K562 (cell line): Measurements from ENCODE around the gene ZNF668. TPM values are rescaled to one million over a fixed set of nuclear protein-coding genes. Genes with fewer than 3 reads are reported as not detected.

ENCODE experiments used
- C11orf30 ChIP-seq: fragments of 450-650 bp; IDR thresholded peaks from 2 replicates; pipeline ENCODE4 v1.6.1; 2016; ENCODE audit warnings: low read depth, mild to moderate bottlenecking
- CBX1 ChIP-seq: sonication (generic); IDR thresholded peaks from 2 replicates; pipeline ENCODE4 v1.6.1; 2016; ENCODE audit warnings: antibody characterized with exemption, low read depth, mild to moderate bottlenecking
- EGR1 ChIP-seq: fragments of 450-650 bp; conservative IDR thresholded peaks from 2 replicates; pipeline ENCODE4 v1.6.1; 2017; ENCODE audit warnings: mild to moderate bottlenecking
- EP400 ChIP-seq: fragments of 450-650 bp; IDR thresholded peaks from 2 replicates; pipeline ENCODE4 v1.6.1; 2017; ENCODE audit warnings: antibody characterized with exemption, mild to moderate bottlenecking, moderate library complexity
- FOSL1 ChIP-seq: fragments of 200-800 bp; sonication (Bioruptor generic); conservative IDR thresholded peaks from 2 replicates; pipeline ENCODE4 v1.6.1; 2016; ENCODE audit warnings: missing genetic modification characterization, missing compliant biosample characterization
- HDAC1 ChIP-seq, 2 experiments: fragments of 450-650 bp; IDR thresholded peaks; 2 replicates each; pipeline ENCODE4 v1.6.1; 2016 to 2017; ENCODE audit warnings: inconsistent platforms in 1 of 2, mild to moderate bottlenecking in 1 of 2, moderate library complexity in 1 of 2
- KAT8 ChIP-seq: fragments of 450-650 bp; IDR thresholded peaks from 2 replicates; pipeline ENCODE4 v1.6.1; 2016; ENCODE audit warnings: low read depth, mild to moderate bottlenecking
- MAZ ChIP-seq, 2 experiments: fragments of 450-650 bp in 1 of 2; sonication (generic) in 1 of 2; formaldehyde crosslinking; IDR thresholded peaks in 1 of 2; conservative IDR thresholded peaks in 1 of 2; 2 replicates each; pipeline versions ENCODE4 v1.4.0 to v1.5.0; 2020; ENCODE audit warnings: mild to moderate bottlenecking in 1 of 2, missing genetic modification reagents in 1 of 2
- MBD2 ChIP-seq: sonication (generic); IDR thresholded peaks from 2 replicates; pipeline ENCODE4 v1.6.1; 2016; ENCODE audit warnings: low read depth, borderline replicate concordance
- MEIS2 ChIP-seq: fragments of 450-650 bp; IDR thresholded peaks from 2 replicates; pipeline ENCODE4 v1.6.1; 2014; ENCODE audit warnings: mild to moderate bottlenecking; ENCODE audit not compliant: partially characterized antibody
- MTA1 ChIP-seq: fragments of 450-650 bp; IDR thresholded peaks from 2 replicates; pipeline ENCODE4 v1.6.1; 2017; ENCODE audit warnings: borderline replicate concordance
- NFE2 ChIP-seq: IDR thresholded peaks from 2 replicates; pipeline ENCODE4 v1.6.1; 2014; ENCODE audit warnings: antibody characterized with exemption, low read depth
- NFRKB ChIP-seq: fragments of 450-650 bp; IDR thresholded peaks from 2 replicates; pipeline ENCODE4 v1.6.1; 2016; ENCODE audit warnings: low read depth
- PTBP1 ChIP-seq: fragments of 200-400 bp; formaldehyde crosslinking; IDR thresholded peaks from 2 replicates; pipeline ENCODE4 v1.6.1; 2017; ENCODE audit warnings: low read depth, low read length
- RBBP5 ChIP-seq: fragments of 200-600 bp; sonication (generic); IDR thresholded peaks from 2 replicates; pipeline ENCODE4 v1.6.1; 2012; ENCODE audit warnings: borderline replicate concordance, mild to moderate bottlenecking, low read length, control low read depth, inconsistent platforms; ENCODE audit not compliant: insufficient read depth, poor library complexity, severe bottlenecking
- SIN3A ChIP-seq, 2 experiments: fragments of 150-350 bp in 1 of 2; IDR thresholded peaks; 2 replicates each; pipeline ENCODE4 v1.6.1; 2011 to 2016; ENCODE audit warnings: borderline replicate concordance in 2 of 2, low read depth in 2 of 2, low read length in 2 of 2, mild to moderate bottlenecking in 2 of 2, moderate library complexity in 2 of 2; ENCODE audit not compliant: control insufficient read depth in 1 of 2
- SMAD4 ChIP-seq: fragments of 250-450 bp; sonication (Bioruptor Pico); conservative IDR thresholded peaks from 2 replicates; pipeline ENCODE4 v1.8.0; 2021; ENCODE audit warnings: inconsistent platforms, mild to moderate bottlenecking, moderate library complexity
- SNIP1 ChIP-seq: fragments of 450-650 bp; IDR thresholded peaks from 2 replicates; pipeline ENCODE4 v1.7.1; 2017; ENCODE audit warnings: low read depth, mild to moderate bottlenecking
- STAT5B ChIP-seq: fragments of 250-450 bp; sonication (Bioruptor Pico); IDR thresholded peaks from 2 replicates; pipeline ENCODE4 v1.8.0; 2021; ENCODE audit warnings: mild to moderate bottlenecking, inconsistent platforms
- SUPT5H ChIP-seq: fragments of 450-650 bp; IDR thresholded peaks from 2 replicates; pipeline ENCODE4 v1.6.1; 2016
- TFAP4 ChIP-seq: sonication (generic); formaldehyde crosslinking; IDR thresholded peaks from 2 replicates; pipeline ENCODE4 v1.8.0; 2022; ENCODE audit warnings: missing genetic modification reagents, mild to moderate bottlenecking, moderate library complexity, borderline replicate concordance
- ZBTB11 ChIP-seq, 3 experiments: fragments of 200-800 bp in 1 of 3; fragments of 250-450 bp in 1 of 3; fragments of 450-650 bp in 1 of 3; sonication (Bioruptor Pico) in 1 of 3; sonication (Bioruptor generic) in 1 of 3; formaldehyde crosslinking in 1 of 3; IDR thresholded peaks; 2 replicates each; pipeline versions ENCODE4 v1.6.1 to v1.8.0; 2016 to 2022; ENCODE audit warnings: mild to moderate bottlenecking in 2 of 3, missing genetic modification characterization in 2 of 3, missing compliant biosample characterization in 1 of 3, moderate library complexity in 1 of 3
- ZNF253 ChIP-seq: fragments of 250-450 bp; sonication (Bioruptor Pico); conservative IDR thresholded peaks from 2 replicates; pipeline ENCODE4 v1.6.1; 2021; ENCODE audit warnings: mild to moderate bottlenecking
- ZNF384 ChIP-seq: IDR thresholded peaks from 2 replicates; pipeline ENCODE4 v1.6.1; 2012; ENCODE audit warnings: low read depth, low read length, improper control_type of control experiment
- polyA plus RNA-seq, 8 experiments: library from polyadenylated mRNA; depleted of rRNA in 4 of 8; stranded (reverse) in 5 of 8; unstranded in 3 of 8; fragments of >200 nt; fragmentation: Nextera tagmentation in 2 of 8; fragmentation: Illumina TruSeq in 1 of 8; extraction: Ambion mirVana in 2 of 8; extraction: Trizol in 1 of 8; gene quantifications; 2 replicates each; pipeline versions ENCODE4 v1.2.1 to v1.2.3, GENCODE V29; 2011 to 2014; ENCODE audit warnings: inconsistent platforms in 1 of 8, missing spikeins in 1 of 8
- total RNA-seq, 7 experiments: library from RNA; depleted of rRNA in 6 of 7; stranded (reverse); fragments of >200 nt in 6 of 7; fragmentation: Illumina TruSeq in 2 of 7; extraction: Trizol in 2 of 7; gene quantifications; 2 replicates each; pipeline versions ENCODE4 v1.2.1 to v1.2.3, GENCODE V29; 2011 to 2021; ENCODE audit warnings: low replicate concordance in 1 of 7

ZNF668 gene
- total and polyA plus RNA-seq, 9 of the 15 experiments (the other 6 are each of a cell fraction or from before 2014, with no cell fraction given) = 0.04 to 15.3 (median 3.8) TPM; not detected in 1

GRCh38 chr16:31117384-31118222 is 43.6 kb upstream of the ZNF668 start, which contains the start of gene KAT8 (continued):
- TF ChIP-seq TFAP4 (no peak; the same call in 1 of the 2 replicates), FOSL1 (0 out of 2 replicates have a peak, but pooled peaks have one; percentile 25), SUPT5H (peak; percentile 89), SNIP1 (no peak), NFRKB (peak; percentile 29; the same call in 1 of the 2 replicates), RBBP5 (peak; percentile 96), MBD2 (peak; percentile 83), MAZ (CRISPR knock-in tag; conservative IDR thresholded peaks at IDR 0.05 in 1 of 2, IDR thresholded peaks at IDR 0.05 in 1 of 2) (peak; percentile 80 to 89), SMAD4 (CRISPR knock-in tag) (0 out of 2 replicates have a peak, but pooled peaks have one; percentile 42), KAT8 (no peak), MEIS2 (no peak), NFE2 (no peak), MTA1 (peak; percentile 94), ZNF253 (CRISPR knock-in tag) (0 out of 2 replicates have a peak, but pooled peaks have one; percentile 58), SIN3A (IDR thresholded peaks at IDR 0.05; ENCODE audit: borderline replicate concordance in 2 of 2, control insufficient read depth in 1 of 2, low read depth in 2 of 2, low read length in 2 of 2) (peak in 1 of 2 experiments; percentile 71; a peak in 2 of 4 replicates), PTBP1 (no peak), ZNF384 (0 out of 2 replicates have a peak, but pooled peaks have one; percentile 32), CBX1 (peak; percentile 38; the same call in 1 of the 2 replicates), HDAC1 (IDR thresholded peaks at IDR 0.05) (0 out of 4 replicates have a peak, but pooled peaks of 1 of the 2 experiments have one; percentile 6), EP400 (peak; percentile 87), C11orf30 (peak; percentile 100), EGR1 (peak; percentile 32; the same call in 1 of the 2 replicates), ZBTB11 (CRISPR knock-in tag; IDR thresholded peaks at IDR 0.05) (peak in 1 of 3 experiments; percentile 86; a peak in 2 of 6 replicates), STAT5B (CRISPR knock-in tag) (no peak)
